Inferior parietal cortex (tissue), 1 donor: ENCODE results near the gene GMIP.
A peak's percentile ranks its signal among the peaks of the same experiment; 100 is the strongest.

Experiments
- DNase-seq: peaks from one replicate; pipeline ENCODE4 v3.0.0-alpha.2; 2016; ENCODE audit errors: extremely low spot score

GMIP gene

DNA sequence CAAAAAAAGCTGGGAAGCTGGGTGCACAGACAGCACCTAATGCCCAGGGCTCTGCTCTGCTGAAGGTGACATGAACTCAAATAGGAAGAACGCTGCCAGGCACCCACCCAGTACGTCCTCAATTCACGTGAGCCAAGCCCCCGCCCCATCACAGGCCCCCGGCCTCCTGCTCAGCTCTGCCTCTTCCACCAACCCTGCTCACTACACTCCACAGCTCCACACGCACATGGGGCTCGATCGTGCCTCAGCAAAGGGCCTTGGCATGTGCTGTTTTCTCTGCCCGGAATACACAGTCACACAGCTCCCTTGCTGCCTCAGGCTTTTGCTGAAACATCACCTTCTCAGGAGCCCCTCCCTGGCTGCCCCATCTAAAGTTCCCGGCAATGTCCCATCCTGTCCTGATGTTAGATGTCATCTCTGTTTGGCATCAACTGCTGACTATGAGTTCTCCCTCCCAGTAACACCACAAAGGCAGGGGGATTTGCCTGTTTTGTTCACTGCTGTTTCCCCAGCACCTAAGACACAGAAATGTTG is 17.8 kb upstream of the GMIP start:
- no peak for DNase-seq

DNA sequence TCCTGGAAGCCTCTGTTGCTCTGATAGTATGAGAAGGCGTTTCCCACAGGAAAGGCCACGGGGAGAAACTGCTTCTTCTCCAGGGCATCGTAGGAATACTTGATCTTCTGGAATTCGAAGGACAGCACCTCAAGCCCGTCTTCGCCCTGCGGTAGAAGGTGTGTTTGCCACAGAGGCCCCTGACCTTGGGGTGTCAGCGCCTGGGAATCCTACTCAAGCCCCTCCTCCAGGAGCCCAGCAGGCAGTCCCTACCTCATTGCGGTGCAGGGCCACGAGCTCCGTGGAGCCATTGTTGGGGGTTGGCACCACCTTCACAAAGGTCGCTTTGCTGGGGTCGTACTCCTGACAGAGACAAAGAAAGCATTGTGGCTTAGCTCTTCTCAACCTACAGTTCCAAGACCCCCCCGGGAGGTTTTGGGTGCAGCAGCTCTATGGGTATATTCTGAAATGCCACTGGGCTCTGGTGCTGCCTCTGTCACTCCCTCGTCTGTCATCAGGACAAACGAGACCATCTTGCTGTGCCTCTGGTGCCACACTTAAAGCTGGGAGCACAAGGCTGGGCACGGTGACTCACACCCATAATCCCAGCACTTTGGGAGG is 16.3 kb upstream of the GMIP start:
- no peak for DNase-seq

DNA sequence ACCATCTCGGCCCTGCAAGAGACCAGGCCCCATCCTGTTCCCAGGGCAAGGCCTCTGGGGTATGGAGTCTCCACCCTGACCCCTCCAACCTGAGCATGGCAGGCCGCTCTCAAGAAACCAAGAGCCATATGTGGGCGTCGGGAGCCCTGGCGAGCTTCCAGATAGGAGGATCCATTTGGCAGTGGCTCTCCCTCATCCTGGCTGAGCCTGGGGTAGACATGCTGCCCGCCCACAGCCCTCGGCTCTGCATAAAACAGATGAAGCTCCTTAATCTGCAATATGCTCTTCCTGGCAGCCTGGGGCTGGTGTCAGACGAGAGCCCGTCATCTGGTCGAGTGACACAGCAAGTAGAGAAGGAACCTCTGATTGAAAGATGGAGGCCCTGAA is 13.9 kb upstream of the GMIP start:
- peak; percentile 31 for DNase-seq

DNA sequence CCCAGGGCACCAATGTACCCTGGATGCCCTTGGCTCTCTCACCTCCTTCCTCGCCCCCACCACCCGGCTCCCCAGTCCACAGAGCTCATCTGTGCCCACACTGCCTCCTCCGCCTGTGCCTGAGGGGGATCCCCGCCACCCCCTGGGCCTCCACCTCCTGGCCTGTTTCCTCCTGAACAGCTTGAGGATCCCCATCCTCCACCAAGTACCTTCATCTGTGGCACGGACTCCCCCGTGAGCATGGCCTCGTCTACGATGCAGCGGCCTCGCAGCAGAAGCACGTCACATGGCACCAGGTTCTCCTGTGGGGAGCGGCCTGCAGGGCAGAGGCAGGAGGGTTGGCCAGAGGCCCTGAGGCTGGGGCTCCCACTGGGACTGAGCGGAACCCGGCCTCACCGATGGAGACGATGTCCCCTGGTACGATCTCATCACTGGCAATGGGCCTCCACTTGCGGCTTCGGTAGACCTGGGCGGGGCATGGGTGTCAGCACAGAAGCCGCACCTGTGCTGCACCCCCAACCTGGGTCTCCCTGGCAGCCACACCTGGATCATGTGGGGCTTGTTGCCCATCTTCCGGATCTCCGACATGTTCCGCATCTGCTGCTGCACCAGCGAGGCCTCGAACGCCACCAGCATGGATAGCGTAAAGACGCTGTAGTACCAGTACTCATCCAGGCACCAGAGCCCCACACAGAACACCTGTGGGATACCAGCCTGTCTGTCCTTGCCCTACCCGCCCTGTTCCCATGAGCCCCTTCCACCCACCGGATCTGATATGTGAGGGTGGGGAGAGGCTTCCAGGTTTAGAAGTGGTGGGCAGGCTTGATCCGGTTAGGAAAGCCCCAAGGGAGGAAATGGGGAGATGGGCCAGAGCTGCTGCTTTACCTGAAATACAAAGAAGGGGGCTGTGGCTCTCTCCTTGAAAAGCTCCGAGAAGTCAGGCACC is 13.3 kb upstream of the GMIP start:
- no peak for DNase-seq

DNA sequence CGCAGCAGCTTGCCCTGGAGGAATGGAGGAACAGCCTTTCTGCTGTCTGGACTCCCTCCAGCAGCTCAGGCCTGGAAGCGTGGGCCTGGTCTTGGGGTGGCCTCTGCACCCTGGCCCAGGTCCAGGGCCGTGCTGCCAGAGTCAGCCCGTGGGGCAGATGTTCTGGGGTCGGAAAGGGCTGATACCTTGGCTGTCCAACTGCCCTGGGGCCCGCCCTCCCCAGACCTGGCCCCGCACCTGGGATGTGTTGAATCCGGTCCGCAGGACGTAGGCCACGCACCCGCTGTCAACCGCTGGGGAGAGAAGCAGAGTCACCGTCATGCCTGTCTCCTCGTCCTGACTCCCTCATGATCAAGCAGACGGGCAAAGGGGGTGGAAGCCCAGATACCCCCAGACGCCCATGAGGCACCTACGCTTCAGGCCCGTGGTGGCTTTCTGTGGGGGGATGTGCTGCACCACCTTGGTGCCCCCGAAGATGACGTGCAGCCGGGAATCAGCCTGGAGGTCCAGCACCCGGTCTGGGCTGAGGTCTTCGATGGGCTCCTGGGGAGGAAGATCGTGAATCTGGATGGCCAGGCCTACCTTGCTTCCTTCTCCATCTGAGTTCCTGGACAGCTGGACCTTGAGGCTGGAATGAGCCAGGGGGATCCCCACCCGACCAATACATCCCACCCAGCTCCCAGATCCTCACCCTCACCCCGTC is 12.3 kb upstream of the GMIP start:
- no peak for DNase-seq

DNA sequence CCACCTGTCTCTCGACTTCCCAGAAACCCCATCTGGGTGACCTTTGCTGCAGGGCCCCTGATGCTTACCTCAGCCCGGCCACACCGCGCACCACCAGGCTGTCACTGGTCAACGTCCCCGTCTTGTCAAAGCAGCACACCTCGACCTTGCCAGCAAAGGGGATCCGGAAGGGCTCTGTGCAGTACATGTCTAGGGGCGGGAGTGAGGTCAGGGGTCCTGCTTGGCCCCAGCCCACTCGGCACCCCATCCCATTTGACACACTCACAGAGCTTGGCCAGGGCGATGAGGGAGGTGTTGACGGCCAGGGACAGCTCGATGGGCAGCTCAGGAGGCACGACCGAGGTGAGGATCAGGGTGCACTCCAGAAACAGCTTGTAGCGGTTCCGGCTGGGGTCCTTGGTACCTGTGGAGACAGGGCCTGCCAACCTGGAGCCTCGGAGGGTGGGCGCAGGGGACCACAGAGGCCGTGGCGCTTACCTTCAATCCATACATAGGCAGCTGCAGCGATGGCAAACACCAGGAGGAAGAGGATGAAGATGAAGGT is 11.7 kb upstream of the GMIP start:
- DNase-seq = no peak

DNA sequence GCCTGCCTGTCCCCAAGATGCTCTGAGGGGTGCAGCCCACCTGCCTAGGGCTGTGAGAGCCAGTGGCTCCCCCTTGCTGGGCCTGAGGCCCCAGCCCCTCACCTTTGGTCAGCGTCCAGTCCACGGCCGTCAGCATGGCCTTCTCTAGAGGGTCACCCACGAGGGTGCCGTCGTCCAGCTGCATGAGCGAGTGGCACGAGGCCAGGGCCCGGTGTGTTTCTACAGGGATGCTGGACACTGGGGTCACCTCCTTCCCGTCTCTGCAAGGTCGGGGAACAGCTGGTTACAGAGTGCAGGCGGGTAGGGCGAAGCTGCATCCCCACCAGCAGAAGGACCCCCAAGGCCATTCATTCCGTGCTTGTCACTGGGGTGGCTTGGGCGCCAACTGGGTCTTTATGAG is 11.0 kb upstream of the GMIP start:
- no peak for DNase-seq

DNA sequence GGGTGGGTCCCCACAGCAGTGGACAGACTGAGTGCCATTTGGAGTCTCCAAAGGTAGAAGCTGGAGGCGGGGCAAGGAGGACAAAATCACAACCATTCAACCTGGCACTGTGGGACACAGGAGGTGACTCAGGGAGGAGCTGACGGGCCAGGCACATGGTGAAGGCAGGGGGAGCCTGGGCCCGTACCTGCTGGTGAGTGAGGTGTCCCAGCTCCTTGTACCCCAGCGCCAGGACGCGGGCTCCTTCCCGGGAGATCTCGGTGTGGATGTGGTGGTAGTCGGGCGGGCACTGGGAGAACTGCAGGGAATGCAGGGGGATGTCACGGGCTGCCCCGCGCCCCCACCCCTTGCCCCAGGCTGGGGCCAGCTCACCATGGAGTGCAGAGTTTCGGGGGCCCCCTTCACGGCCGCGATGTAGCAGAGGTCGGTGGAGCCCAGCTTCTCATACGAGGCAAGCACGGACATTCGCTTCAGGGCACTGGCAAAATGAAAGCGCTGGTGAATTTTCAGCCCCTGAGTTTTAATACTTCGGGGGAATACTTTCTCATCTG is 10.2 kb upstream of the GMIP start:
- DNase-seq = no peak

DNA sequence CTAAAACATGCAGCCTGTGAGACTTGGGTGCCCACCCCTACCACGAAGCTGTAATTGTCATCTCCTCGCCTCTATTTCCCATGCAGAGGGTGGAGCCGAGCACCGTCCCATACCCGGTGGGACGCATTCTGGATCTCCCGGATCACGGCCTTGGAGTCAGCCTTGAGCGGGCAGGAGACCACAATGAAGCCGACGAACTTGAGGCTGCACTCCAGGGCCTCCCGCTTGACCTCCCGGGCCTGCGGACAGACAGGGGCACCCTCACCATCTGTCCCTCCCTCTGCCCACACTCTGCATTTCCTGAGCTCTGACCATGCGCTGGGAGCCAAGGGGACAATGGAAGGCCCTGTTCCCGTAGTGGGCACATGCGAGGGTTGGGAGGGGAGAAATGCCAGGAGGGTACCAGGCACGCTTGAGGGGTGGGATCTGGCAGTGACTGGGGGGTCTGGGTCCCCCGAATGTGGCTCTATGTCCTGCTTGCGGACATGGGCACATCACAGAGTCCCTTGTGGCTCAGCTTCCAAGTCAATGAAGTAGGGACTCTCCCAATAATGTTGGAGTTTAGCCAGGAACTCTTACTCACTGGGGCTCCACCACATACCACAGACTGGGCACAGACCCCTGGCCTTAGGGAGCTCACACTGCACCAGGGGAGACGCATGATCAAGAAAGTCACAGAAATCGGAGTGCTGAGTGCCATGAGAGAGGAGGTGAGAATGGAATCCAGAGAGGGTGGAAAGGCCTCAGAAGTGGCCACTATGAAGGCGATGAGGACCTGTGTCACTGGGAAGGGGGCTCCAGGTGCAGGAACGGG is 9.2 kb upstream of the GMIP start:
- DNase-seq = no peak

DNA sequence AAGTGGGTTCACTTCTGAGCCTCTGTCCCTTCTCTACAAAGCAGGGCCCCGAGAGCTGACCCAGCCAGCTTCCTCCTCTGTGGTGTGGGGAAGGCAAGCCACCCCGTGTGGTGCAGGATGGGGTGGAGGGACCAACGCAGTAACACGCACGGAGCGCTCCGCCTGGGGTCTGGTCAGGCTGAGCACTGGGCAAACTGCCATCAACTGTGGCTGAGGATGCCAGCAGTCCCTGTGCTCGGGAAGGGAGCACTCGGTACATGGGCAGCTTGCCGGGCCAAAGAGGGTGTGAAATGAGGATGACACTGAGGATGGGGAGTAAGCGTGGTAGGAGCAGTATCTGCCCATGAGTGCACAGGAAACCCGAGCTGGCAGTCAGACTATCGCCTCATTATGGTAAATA is 7.6 kb upstream of the GMIP start:
- peak; percentile 35 for DNase-seq

DNA sequence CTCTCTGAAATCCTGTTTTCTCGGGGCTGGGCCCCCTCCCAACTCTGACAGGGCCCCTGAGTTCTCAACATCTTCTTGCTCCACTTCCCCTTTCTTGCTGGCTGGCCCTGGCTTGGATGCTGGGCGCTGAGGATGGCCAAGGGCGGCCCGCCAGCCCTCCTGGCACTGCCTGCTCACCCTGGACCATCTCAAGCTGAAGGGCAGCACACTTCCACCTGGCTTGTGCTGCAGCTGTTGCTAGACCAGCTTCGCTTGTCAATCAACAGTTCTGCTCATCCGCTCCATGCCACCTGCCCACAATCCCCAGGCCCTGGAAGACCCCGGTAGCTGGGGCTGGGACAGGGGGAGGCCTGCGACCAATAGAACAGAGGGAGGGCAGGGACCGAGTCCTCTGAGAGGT is 6.9 kb upstream of the GMIP start:
- DNase-seq = no peak

DNA sequence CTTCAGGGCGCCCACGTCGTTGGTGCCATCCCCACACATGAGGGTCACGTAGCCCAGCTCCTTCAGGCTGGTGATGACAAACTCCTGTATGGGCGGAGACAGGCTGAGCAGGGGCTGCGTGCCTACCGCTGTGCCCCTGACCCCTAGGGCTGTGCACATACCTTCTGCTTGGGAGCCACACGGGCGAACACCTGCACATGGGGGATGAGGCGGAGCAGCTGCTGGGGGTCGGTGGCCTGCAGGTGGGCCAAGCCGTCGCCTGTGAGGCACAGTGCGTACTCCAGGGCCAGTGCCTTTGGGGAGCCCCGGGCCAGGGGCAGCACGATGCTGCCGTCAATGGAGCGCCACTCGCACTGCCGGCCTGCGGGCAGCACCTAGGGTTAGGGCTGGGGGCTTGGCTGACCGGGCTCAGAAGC is 6.1 kb upstream of the GMIP start:
- DNase-seq = no peak

DNA sequence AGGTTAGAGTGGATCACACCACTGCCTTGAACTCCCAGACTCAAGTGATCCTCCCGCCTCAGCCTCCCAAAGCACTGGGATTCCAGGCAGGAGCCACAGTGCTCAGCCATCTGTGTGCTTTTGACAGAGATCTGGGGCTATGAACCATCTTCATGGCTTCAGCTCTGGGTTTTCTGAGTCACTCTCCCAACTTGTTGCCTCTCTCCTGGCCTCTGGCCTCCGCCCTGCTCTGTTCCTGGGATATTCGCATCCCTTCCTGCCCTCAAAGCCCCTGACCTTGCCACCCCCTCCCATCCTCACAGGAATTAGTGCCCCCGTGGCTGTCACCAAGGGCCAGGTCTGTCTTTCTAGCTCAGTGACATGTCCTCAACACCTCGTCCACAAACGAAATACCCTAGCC is 5.7 kb upstream of the GMIP start:
- DNase-seq = no peak

DNA sequence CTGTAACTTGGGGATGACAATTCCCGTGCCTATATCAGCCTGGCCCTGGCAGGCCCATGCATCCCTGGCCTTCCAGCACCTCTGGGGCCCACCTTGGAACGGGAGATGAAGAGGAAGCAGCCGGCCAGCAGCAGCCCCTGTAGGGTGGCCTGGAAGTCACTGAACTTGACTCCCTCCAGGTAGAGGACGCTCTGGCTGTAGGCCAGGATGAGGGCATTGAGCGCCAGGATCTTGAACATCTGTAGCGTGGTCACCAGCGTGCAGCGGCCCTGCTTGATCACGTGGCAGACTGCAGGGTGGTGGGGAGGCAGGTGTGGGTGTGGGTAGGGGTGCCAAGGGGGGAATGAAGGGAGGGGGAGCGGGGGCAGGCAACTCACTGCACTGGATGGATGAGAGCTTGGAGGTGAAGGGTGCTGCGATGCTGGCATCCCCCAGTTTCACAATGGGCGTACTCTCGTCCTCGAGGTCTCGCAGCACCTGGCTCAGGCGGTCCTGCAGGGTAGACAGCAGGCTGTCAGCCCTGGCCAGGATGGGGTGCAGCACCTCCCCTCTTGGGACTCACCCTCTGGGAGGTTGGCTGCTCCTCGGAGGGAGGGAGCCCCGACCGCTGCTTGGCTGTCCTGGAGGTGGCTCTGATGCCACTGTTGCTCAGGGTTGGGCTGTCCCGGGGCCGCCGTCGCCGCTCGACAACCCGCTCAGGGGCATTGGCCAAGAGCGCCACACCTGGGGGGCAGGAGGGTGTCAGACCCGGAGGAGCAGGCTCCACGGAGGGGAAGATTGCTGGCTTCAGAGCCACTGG is 3.8 kb upstream of the GMIP start:
- DNase-seq = no peak

DNA sequence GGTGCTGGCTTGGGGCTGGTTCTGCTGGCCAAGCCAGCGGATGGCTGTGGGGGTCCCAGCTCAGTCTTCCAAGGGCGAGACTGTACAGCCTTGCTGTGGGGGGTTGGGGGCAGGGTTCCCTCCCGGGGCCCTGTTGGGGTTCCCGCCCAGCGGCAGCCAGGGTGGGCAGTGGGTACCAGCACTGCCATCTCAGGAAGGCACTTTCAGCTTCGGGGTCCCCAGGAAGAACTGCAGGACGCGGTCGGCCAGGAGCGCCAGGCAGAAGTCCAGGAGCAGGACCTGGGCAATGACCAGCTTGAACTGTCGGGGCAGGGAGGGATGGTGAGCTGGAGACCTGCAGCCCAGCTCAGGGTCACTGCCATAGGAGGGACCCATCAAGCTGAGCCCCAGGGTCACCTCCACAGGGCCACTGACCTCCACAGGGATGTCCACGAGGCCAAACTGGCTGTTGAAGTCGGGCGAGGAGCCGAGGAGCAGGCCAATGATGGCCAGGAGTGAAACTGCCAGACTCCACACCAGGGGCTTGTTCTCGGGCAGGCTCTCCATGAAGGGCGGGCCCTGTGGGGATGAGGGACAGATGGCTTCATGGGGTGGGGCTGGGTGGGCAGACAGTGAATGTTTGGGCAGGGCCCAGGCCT is 1.9 kb upstream of the GMIP start:
- DNase-seq = no peak

DNA sequence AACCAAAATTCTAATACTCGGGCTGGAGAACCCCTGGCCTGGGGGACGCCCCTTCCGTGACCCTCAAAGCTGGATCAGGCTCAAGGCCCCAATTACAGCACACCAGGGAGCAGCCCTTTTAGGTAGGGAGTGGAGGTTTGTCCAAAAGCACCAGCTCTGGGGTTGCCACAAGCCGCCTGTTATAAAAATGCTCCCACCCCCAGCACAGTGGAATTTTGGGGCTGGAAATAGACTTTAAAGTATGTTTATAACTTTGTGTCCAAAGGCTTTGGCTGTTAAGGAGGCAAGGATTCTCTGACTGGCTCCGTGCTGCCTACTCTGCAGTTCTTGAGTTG is 564 bp upstream of the GMIP start:
- DNase-seq = no peak

DNA sequence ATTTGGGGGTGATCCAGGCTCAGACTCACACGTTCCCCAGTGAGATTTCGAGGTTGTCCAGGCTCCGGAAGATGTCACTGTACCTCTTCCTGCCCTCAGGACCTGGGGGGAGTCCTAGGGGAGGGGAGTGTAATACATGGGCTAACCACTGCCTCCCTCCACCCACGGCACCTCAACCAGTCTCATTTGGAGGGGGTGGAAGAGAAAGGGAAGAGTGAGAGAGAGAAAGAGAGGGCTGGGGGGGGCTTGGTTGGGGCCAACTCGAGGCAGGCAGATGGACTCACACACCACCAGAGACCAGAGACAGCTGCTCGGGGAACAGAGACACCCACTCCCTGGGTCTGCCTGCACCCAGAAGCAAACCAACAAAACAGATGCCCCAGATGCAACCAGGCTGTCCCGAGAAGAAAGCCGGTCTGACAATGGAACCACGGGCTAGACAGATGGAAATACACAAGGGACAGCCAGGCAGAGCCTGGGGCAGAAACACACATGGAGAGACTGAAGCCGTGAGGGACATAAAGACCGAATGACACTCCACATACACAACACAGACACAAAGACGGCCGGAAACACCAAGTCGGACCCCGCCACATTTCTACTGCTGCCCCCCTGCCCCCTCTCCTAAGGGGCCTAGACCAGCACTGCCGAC is 825 bp downstream of the GMIP start:
- no peak for DNase-seq

DNA sequence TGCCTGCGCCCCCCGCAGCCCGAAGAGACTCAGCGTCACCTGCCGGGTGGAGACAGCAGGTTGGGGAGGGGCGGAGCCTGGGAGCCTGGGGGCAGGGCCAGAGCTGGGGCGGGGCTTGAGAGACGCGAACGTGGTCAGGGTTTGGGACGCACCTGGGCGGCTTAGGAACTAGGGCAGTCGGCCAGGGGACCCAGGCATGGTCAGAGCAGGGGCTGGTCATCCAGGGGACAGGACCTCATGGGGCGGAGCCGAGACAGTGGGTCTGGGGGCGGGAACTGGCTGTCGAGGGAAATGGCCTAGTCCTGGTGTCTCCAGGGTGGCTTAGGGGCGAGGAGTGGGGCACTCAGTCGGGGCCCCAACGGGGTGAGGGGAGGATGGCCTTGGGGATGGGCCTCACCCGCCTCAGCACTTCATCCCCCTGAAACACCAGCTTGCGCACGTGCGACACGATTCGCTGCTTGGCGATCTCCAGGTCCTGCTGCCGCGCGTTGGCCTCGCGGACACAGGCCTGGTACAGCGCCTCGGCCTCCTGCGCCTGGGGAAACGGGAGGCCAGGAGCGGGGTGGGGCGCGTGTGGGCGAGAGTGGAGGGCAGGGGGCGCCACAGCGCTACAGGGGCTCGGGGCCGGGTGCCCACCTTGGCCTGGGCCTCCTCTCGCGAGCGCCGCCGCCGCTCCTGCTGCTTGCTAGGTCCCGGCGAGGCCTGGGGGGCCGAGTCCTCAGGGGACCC is 5.8 kb downstream of the GMIP start:
- DNase-seq = no peak

DNA sequence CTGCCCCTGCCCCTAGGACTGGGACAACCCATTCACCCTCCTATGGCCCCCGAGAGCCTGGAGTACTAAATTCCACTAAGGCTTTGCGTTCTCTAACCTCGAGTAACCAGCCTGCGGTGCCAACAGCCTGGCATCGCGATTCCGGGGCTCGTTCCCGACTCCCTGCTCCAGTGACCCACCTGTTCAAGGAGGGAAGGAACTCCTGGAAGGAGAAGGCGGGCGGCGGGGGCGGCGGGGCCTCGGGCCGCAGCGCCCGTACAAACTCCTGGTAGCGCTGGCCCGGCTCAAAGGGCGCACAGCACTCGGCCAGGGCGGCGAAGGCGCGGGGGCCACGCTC is 6.3 kb downstream of the GMIP start:
- no peak for DNase-seq
